ENCODE measurements around the gene PUM2.
"Not testable (repeated sequence)": the region's sequence is repeated elsewhere in the genome, so short reads cannot be mapped to it uniquely, and the experiment has no call there.

Gene PUM2

DNA sequence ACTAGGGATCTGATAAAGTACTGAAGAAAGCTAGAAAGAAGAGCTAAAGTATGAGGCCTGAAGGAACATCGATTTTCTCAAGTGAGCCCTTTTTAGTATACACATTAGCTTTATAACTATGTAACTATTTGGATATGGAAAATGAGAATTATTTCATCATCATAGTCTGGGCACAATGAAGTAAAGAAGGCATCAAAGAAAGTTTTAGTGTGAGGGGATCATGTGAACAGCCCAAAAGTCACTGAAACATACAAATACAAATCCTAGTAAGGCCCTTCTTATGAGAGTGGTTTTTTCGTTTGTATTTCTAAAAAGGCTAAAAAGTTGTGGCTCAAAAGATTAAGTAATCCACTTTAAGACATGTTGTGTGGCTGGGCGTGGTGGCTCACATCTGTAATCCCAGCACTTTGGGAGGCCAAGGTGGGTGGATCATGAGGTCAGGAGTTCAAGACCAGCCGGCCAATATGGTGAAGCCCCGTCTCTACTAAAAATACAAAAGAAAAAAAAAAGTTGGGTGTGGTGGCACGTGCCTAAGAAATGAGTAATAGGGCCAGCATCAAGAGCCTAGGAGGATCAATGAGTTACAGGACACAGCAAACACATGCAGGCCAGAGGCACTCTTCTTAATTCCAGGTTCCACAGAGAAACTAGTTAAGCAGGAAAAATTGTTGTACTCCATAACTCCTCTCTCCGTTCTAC, 61.9 kb downstream of the PUM2 start:
- CTCF ChIA-PET, result no interaction called here
- TF ChIP-seq L3MBTL2 (conservative IDR thresholded peaks at IDR 0.05), result no peak
- no peak for TF ChIP-seq FOXA1 (IDR thresholded peaks at IDR 0.05)
- no peak for TF ChIP-seq NFRKB (IDR thresholded peaks at IDR 0.05)
- no peak for TF ChIP-seq CTBP1 (IDR thresholded peaks at IDR 0.05; ENCODE audit: borderline replicate concordance)
- TF ChIP-seq ARNT (IDR thresholded peaks at IDR 0.05), result no peak
- TF ChIP-seq ZNF384 (IDR thresholded peaks at IDR 0.05), result no peak
- no peak for TF ChIP-seq PKNOX1 (IDR thresholded peaks at IDR 0.05)
- no peak for TF ChIP-seq SP1 (IDR thresholded peaks at IDR 0.05)
- no peak for TF ChIP-seq ELF4 (IDR thresholded peaks at IDR 0.05)
- no peak for TF ChIP-seq HDGF (IDR thresholded peaks at IDR 0.05; ENCODE audit: borderline replicate concordance)
- TF ChIP-seq TARDBP (IDR thresholded peaks at IDR 0.05), result no peak
- TF ChIP-seq SUZ12 (IDR thresholded peaks at IDR 0.05), result no peak
- TF ChIP-seq FOXK2 (IDR thresholded peaks at IDR 0.05), result no peak
- TF ChIP-seq BHLHE40 (IDR thresholded peaks at IDR 0.05; ENCODE audit: borderline replicate concordance), result no peak
- TF ChIP-seq FOXM1 (IDR thresholded peaks at IDR 0.05; ENCODE audit: borderline replicate concordance), result no peak
- no peak for TF ChIP-seq LEF1 (IDR thresholded peaks at IDR 0.05; ENCODE audit: borderline replicate concordance)
- POLR2A ChIA-PET, result no interaction called here

GRCh38 chr2:20282916-20283592, 67.6 kb downstream of the PUM2 start:
- no peak for DNase-seq (ENCODE audit: extremely low spot score)
- POLR2A ChIA-PET, result no interaction called here
- TF ChIP-seq PKNOX1 (IDR thresholded peaks at IDR 0.05), result no peak
- no peak for TF ChIP-seq ZNF384 (IDR thresholded peaks at IDR 0.05)
- no peak for TF ChIP-seq ELF4 (IDR thresholded peaks at IDR 0.05)
- TF ChIP-seq L3MBTL2 (conservative IDR thresholded peaks at IDR 0.05), result no peak
- TF ChIP-seq HDGF (IDR thresholded peaks at IDR 0.05; ENCODE audit: borderline replicate concordance), result no peak
- no peak for TF ChIP-seq FOXM1 (IDR thresholded peaks at IDR 0.05; ENCODE audit: borderline replicate concordance)
- no peak for TF ChIP-seq SP1 (IDR thresholded peaks at IDR 0.05)
- no peak for TF ChIP-seq NFRKB (IDR thresholded peaks at IDR 0.05)
- no peak for TF ChIP-seq FOXK2 (IDR thresholded peaks at IDR 0.05)
- TF ChIP-seq FOXA1 (IDR thresholded peaks at IDR 0.05), result no peak
- CTCF ChIA-PET, result no interaction called here

More for the DNA sequence above, 61.9 kb downstream of the PUM2 start:
- DNase-seq (ENCODE audit: extremely low spot score), result no peak

DNA sequence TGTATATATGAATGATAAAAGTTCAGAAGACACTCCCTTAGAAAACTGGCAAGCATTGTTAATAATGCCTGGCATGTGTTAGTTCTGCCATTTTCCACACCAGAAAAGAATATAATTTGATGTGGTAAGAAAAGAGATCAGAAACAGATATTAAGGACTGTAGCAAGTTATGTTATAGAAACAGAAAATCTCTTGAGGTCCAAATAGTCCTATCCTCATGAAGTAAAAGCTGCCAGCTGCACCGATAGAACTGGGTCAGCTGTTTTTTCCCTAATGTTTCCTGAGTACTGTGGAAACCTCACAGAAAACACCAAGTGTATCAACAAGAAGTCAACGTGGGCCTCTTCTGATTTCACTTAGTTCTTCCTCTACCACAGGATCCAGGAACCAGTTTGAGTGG, 68.8 kb downstream of the PUM2 start:
- POLR2A ChIA-PET, result no interaction called here
- TF ChIP-seq BHLHE40 (IDR thresholded peaks at IDR 0.05; ENCODE audit: borderline replicate concordance), result no peak
- TF ChIP-seq HDGF (IDR thresholded peaks at IDR 0.05; ENCODE audit: borderline replicate concordance), result no peak
- no peak for TF ChIP-seq LEF1 (IDR thresholded peaks at IDR 0.05; ENCODE audit: borderline replicate concordance)
- no peak for TF ChIP-seq ZNF384 (IDR thresholded peaks at IDR 0.05)
- TF ChIP-seq ELF4 (IDR thresholded peaks at IDR 0.05), result no peak
- no peak for TF ChIP-seq FOXA1 (IDR thresholded peaks at IDR 0.05)
- TF ChIP-seq ARNT (IDR thresholded peaks at IDR 0.05), result no peak
- TF ChIP-seq NFRKB (IDR thresholded peaks at IDR 0.05), result no peak
- TF ChIP-seq FOXK2 (IDR thresholded peaks at IDR 0.05), result no peak
- TF ChIP-seq CTBP1 (IDR thresholded peaks at IDR 0.05; ENCODE audit: borderline replicate concordance), result no peak
- no peak for TF ChIP-seq SUZ12 (IDR thresholded peaks at IDR 0.05)
- TF ChIP-seq TARDBP (IDR thresholded peaks at IDR 0.05), result no peak
- TF ChIP-seq PKNOX1 (IDR thresholded peaks at IDR 0.05), result no peak
- TF ChIP-seq SP1 (IDR thresholded peaks at IDR 0.05), result no peak
- TF ChIP-seq FOXM1 (IDR thresholded peaks at IDR 0.05; ENCODE audit: borderline replicate concordance), result no peak
- TF ChIP-seq L3MBTL2 (conservative IDR thresholded peaks at IDR 0.05), result no peak
- no peak for DNase-seq (ENCODE audit: extremely low spot score)
- CTCF ChIA-PET, result interaction anchor here (0.6 to 0.7 kb wide), 2 partner anchors 10 to 15 kb away, joined by 3 read pairs; no protein-coding TSS in a partner anchor

- no peak for TF ChIP-seq NFRKB (IDR thresholded peaks at IDR 0.05)
- CTCF ChIA-PET, result no interaction called here
- POLR2A ChIA-PET, result interaction anchor here (0.7 kb wide), 1 partner anchor 378 kb away, joined by 3 read pairs; no protein-coding TSS in a partner anchor
- no peak for DNase-seq (ENCODE audit: extremely low spot score)
Observed at GRCh38 chr2:20273042-20273441, 77.6 kb downstream of the PUM2 start.

DNA sequence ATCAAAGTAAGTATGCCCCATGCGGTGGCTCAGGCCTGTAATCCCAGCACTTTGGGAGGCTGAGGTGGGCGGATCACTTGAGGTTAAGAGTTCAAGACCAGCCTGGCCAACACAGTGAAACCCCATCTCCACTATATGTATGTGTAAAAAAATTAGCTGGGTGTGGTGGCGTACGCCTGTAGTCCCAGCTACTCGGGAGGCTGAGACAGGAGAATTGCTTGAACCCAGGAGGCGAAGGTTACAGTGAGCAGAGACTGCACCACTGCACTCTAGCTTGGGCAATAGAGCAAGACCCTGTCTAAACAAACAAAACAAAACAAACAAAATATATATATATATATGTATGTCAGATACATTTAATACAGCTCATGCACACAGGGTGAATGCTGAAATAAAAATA, 82.3 kb downstream of the PUM2 start:
- POLR2A ChIA-PET; DNase-seq (ENCODE audit: extremely low spot score); CTCF ChIA-PET: not testable (repeated sequence)

GRCh38 chr2:20267529-20267928, 83.1 kb downstream of the PUM2 start:
- CTCF ChIA-PET, result no interaction called here
- DNase-seq (ENCODE audit: extremely low spot score), result no peak
- TF ChIP-seq NFRKB (IDR thresholded peaks at IDR 0.05) (no peak), BHLHE40 (IDR thresholded peaks at IDR 0.05; ENCODE audit: borderline replicate concordance) (no peak), TARDBP (IDR thresholded peaks at IDR 0.05) (no peak), HDGF (IDR thresholded peaks at IDR 0.05; ENCODE audit: borderline replicate concordance) (no peak), ARNT (IDR thresholded peaks at IDR 0.05) (no peak), LEF1 (IDR thresholded peaks at IDR 0.05; ENCODE audit: borderline replicate concordance) (no peak), L3MBTL2 (conservative IDR thresholded peaks at IDR 0.05) (no peak), CTBP1 (IDR thresholded peaks at IDR 0.05; ENCODE audit: borderline replicate concordance) (no peak), SUZ12 (IDR thresholded peaks at IDR 0.05) (no peak), FOXK2 (IDR thresholded peaks at IDR 0.05) (no peak), FOXM1 (IDR thresholded peaks at IDR 0.05; ENCODE audit: borderline replicate concordance) (no peak), PKNOX1 (IDR thresholded peaks at IDR 0.05) (no peak), ZNF384 (IDR thresholded peaks at IDR 0.05) (no peak)
- POLR2A ChIA-PET, result no interaction called here
